ENCODE results near the gene SULT4A1.

Gene SULT4A1

GRCh38 chr22:43862074-43862881, at the start of gene SULT4A1:
Gene SULT4A1, minus strand, starts transcription at chr22:43862513. Its CDS starts 131 bp downstream, at chr22:43862382.
- Histone ChIP-seq H4K20me1 (ENCODE audit: insufficient read depth, low read length) (no peaks in the 10 kb centered on the region), H3K9me3 (replicated peaks; ENCODE audit: insufficient read depth, low read length) (no peaks in the 10 kb centered on the region), H3K9me2 (replicated peaks; ENCODE audit: insufficient read depth, low read length) (no peaks in the 10 kb centered on the region), H3K79me2 (ENCODE audit: low read length) (no peaks in the 10 kb centered on the region), H3K36me3 (replicated peaks; ENCODE audit: insufficient read depth, low read length) (no peaks in the 10 kb centered on the region), H3K27me3 (replicated peaks; ENCODE audit: insufficient read depth, low read length) (peaks cover 82% of the 10 kb centered on the region), H3F3A (ENCODE audit: insufficient read depth, low read length) (no peaks in the 10 kb centered on the region), H3K4me3 (ENCODE audit: low read length) (no peak within 1 kb of the TSS), H3K9ac (ENCODE audit: low read length) (no peak within 1 kb of the TSS), H3K4me1 (ENCODE audit: low read length) (no peaks in the 10 kb centered on the region), H3K4me2 (ENCODE audit: low read depth, low read length) (no peak within 1 kb of the TSS), H3K27ac (ENCODE audit: low read length) (no peak within 1 kb of the TSS), H2AFZ (ENCODE audit: low read length) (no peak within 1 kb of the TSS)
- DNase-seq, result no peak
- TF ChIP-seq EZH2 (optimal IDR thresholded peaks at IDR 0.05; ENCODE audit: low read depth, low read length) (no peak), EZH2phosphoT487 (IDR thresholded peaks at IDR 0.05; ENCODE audit: low read length) (no peak), CTCF (IDR thresholded peaks at IDR 0.05; ENCODE audit: low read length) (no peak)

DNA sequence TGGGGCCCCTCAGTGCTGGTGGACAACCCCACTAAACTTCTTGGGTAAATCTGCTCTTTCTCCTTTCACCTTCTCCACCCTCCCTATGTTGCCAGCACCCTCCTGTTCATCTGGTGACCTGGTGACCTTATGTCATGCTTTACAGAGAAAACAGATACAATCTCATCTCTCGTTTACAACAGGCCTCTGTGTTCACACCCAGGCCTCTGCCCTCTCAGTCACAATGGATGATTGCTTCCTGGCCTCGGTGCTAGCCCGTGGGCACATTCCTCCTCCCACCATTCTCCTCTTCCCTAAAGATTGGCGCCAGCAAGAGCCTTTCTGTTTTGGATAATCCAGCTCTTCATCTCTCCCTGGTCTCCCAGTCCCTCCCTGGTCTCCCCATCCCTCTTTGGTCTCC, 49.0 kb upstream of the SULT4A1 start:
- DNase-seq, result no peak
- H3K9me2 ChIP-seq (replicated peaks; ENCODE audit: insufficient read depth, low read length), result no peaks in the 10 kb centered on the region
- H4K20me1 ChIP-seq (ENCODE audit: insufficient read depth, low read length), result peaks cover 3% of the 10 kb centered on the region; the same call in 1 of the 2 replicates
- no peak overlapping the region for H3K27ac ChIP-seq (ENCODE audit: low read length)
- no peak overlapping the region for H3K4me2 ChIP-seq (ENCODE audit: low read depth, low read length)
- peaks cover 65% of the 10 kb centered on the region for H3K27me3 ChIP-seq (replicated peaks; ENCODE audit: insufficient read depth, low read length)
- no peaks in the 10 kb centered on the region for H3K4me1 ChIP-seq (ENCODE audit: low read length)
- no peaks in the 10 kb centered on the region for H3F3A ChIP-seq (ENCODE audit: insufficient read depth, low read length)
- H3K9me3 ChIP-seq (replicated peaks; ENCODE audit: insufficient read depth, low read length), result no peaks in the 10 kb centered on the region
- no peak overlapping the region for H3K9ac ChIP-seq (ENCODE audit: low read length)
- no peak overlapping the region for H3K4me3 ChIP-seq (ENCODE audit: low read length)
- H2AFZ ChIP-seq (ENCODE audit: low read length), result no peak overlapping the region
- TF ChIP-seq EZH2phosphoT487 (IDR thresholded peaks at IDR 0.05; ENCODE audit: low read length), result no peak
- no peaks in the 10 kb centered on the region for H3K36me3 ChIP-seq (replicated peaks; ENCODE audit: insufficient read depth, low read length)
- no peaks in the 10 kb centered on the region for H3K79me2 ChIP-seq (ENCODE audit: low read length)

DNA sequence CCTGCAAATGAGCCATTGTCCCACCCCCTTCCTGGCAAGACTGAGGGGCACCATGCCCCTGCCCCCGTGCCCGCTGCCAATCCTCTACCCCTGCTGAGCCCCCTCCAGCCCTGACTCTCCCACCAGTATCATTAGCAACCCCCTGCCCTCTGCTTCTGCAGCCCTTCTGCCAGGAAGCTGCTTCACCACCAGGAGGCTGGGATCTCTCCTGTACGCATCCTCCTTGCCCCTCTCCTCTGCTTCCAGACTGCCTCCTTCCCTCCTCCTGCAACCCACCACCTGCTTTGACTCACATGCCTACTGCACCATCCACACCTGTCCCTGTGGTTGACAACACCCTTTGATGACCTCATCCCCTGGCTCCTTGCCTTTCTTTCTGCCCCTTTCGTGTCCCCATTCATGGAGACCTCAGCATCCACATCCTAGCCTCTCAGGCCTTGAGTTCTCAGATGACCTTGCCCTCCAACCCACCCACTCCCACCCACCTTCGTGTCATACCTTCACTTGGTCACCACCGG, 47.9 kb upstream of the SULT4A1 start:
- no peak overlapping the region for H3K27ac ChIP-seq (ENCODE audit: low read length)
- H3K27me3 ChIP-seq (replicated peaks; ENCODE audit: insufficient read depth, low read length), result peaks cover 66% of the 10 kb centered on the region
- no peak overlapping the region for H3K4me2 ChIP-seq (ENCODE audit: low read depth, low read length)
- H3K9ac ChIP-seq (ENCODE audit: low read length), result no peak overlapping the region
- TF ChIP-seq EZH2phosphoT487 (IDR thresholded peaks at IDR 0.05; ENCODE audit: low read length), result no peak
- TF ChIP-seq CTCF (IDR thresholded peaks at IDR 0.05; ENCODE audit: low read length), result no peak
- no peak for TF ChIP-seq EZH2 (optimal IDR thresholded peaks at IDR 0.05; ENCODE audit: low read depth, low read length)
- H3F3A ChIP-seq (ENCODE audit: insufficient read depth, low read length), result no peaks in the 10 kb centered on the region
- no peak overlapping the region for H3K4me3 ChIP-seq (ENCODE audit: low read length)
- no peaks in the 10 kb centered on the region for H3K9me3 ChIP-seq (replicated peaks; ENCODE audit: insufficient read depth, low read length)
- H3K9me2 ChIP-seq (replicated peaks; ENCODE audit: insufficient read depth, low read length), result no peaks in the 10 kb centered on the region
- no peaks in the 10 kb centered on the region for H3K4me1 ChIP-seq (ENCODE audit: low read length)
- H3K36me3 ChIP-seq (replicated peaks; ENCODE audit: insufficient read depth, low read length), result no peaks in the 10 kb centered on the region
- no peaks in the 10 kb centered on the region for H3K79me2 ChIP-seq (ENCODE audit: low read length)
- no peak for DNase-seq
- H2AFZ ChIP-seq (ENCODE audit: low read length), result no peak overlapping the region
- peaks cover 3% of the 10 kb centered on the region; the same call in 1 of the 2 replicates for H4K20me1 ChIP-seq (ENCODE audit: insufficient read depth, low read length)

DNA sequence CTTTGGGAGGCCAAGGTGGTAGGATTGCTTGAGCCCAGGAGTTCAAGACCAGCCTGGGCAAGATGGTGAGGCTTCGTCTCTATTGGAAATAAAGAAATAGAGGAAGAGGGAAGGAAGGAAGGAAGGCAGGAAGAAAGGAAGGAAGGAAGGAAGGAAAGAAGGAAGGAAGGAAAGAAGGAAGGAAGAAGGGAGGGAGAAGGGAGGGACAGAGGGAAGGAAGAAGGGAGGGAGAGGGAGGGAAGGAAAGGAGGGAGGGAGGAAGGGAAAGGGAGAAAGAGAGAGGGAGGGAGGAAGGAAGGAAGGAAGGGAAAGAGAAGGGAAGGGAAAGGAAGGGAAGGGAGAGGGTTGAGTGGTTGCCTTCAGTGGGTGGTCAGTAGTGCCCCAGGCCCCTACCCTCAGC, 47.4 kb upstream of the SULT4A1 start:
- H3K36me3 ChIP-seq (replicated peaks; ENCODE audit: insufficient read depth, low read length), result no peaks in the 10 kb centered on the region
- no peaks in the 10 kb centered on the region for H3K9me2 ChIP-seq (replicated peaks; ENCODE audit: insufficient read depth, low read length)
- H3K4me3 ChIP-seq (ENCODE audit: low read length), result no peak overlapping the region
- no peaks in the 10 kb centered on the region for H3F3A ChIP-seq (ENCODE audit: insufficient read depth, low read length)
- H3K4me1 ChIP-seq (ENCODE audit: low read length), result no peaks in the 10 kb centered on the region
- H3K4me2 ChIP-seq (ENCODE audit: low read depth, low read length), result no peak overlapping the region
- no peak for DNase-seq
- TF ChIP-seq EZH2 (optimal IDR thresholded peaks at IDR 0.05; ENCODE audit: low read depth, low read length), result no peak
- TF ChIP-seq CTCF (IDR thresholded peaks at IDR 0.05; ENCODE audit: low read length), result no peak
- TF ChIP-seq EZH2phosphoT487 (IDR thresholded peaks at IDR 0.05; ENCODE audit: low read length), result no peak
- no peaks in the 10 kb centered on the region for H3K9me3 ChIP-seq (replicated peaks; ENCODE audit: insufficient read depth, low read length)
- H4K20me1 ChIP-seq (ENCODE audit: insufficient read depth, low read length), result peaks cover 3% of the 10 kb centered on the region; the same call in 1 of the 2 replicates
- no peak overlapping the region for H2AFZ ChIP-seq (ENCODE audit: low read length)
- H3K27ac ChIP-seq (ENCODE audit: low read length), result no peak overlapping the region
- no peaks in the 10 kb centered on the region for H3K79me2 ChIP-seq (ENCODE audit: low read length)
- H3K27me3 ChIP-seq (replicated peaks; ENCODE audit: insufficient read depth, low read length), result peaks cover 66% of the 10 kb centered on the region
- no peak overlapping the region for H3K9ac ChIP-seq (ENCODE audit: low read length)
